Mucosa of descending colon (tissue), 3 donors: ENCODE results near the gene TBC1D14. TPM values are rescaled to one million over a fixed set of nuclear protein-coding genes. Genes with fewer than 3 reads are reported as not detected.
"Not testable (repeated sequence)": the region's sequence is repeated elsewhere in the genome, so short reads cannot be mapped to it uniquely, and the experiment has no call there.

Experiments
- ATAC-seq: fragments of 200-7000 bp; cut with Tn5 transposase; one replicate; pipeline ENCODE4 v1.9.1; 2020; ENCODE audit warnings: mild to moderate bottlenecking, moderate library complexity
- DNase-seq, 3 donors: peaks; one replicate each; pipeline ENCODE4 v3.0.0-alpha.2; 2020
- H3K36me3 ChIP-seq: fragments of 200-600 bp; one replicate; pipeline ENCODE4 v1.8.0; 2021; ENCODE audit warnings: low read depth, mild to moderate bottlenecking
- H3K4me1 ChIP-seq: fragments of 200-600 bp; one replicate; pipeline ENCODE4 v1.8.0; 2021; ENCODE audit warnings: low read depth, mild to moderate bottlenecking
- H3K4me3 ChIP-seq: fragments of 200-600 bp; one replicate; pipeline ENCODE4 v1.8.0; 2021; ENCODE audit warnings: mild to moderate bottlenecking
- H3K9me3 ChIP-seq: fragments of 200-600 bp; one replicate; pipeline ENCODE4 v1.8.0; 2021; ENCODE audit warnings: mild to moderate bottlenecking
- CTCF ChIP-seq: fragments of 200-600 bp; IDR thresholded peaks from one replicate; pipeline ENCODE4 v1.8.0; 2022; ENCODE audit warnings: antibody characterized with exemption, mild to moderate bottlenecking
- intact Hi-C, 2 donors: fragments of 100-400 bp; cut with DNase I in 1 of 2; cut with micrococcal nuclease in 1 of 2; formaldehyde crosslinking; loops; one replicate each; pipeline versions ENCODE4 v1.11.0 to v1.11.1; 2022; cut with DNase I, micrococcal nuclease
- total RNA-seq, 3 donors: library from RNA; stranded (reverse); fragmentation: NEBNext Ultra II Directional in 2 of 3; extraction: Animal tissue kit (Norgen Biotek cat#: 25700) in 2 of 3; gene quantifications; one replicate each; pipeline versions ENCODE4 v1.2.1 to v1.2.4, GENCODE V29; 2021 to 2023
- donor health status: DM: no; HTN: no; CAD: no; lungs with moderate emphysema.
- donor health status: DM: no; HTN: no; CAD: no.
- donor health status: DM: no; HTN: yes; CAD: no.

TBC1D14 gene
- total RNA-seq, 3 donors from 2014 or later, result 51.8 to 70.8 (median 56.2) TPM

- Histone ChIP-seq H3K9me3 (no peaks in the 10 kb centered on the region), H3K4me1 (no peaks in the 10 kb centered on the region), H3K4me3 (no peak overlapping the region), H3K36me3 (no peaks in the 10 kb centered on the region)
- intact Hi-C loops, result loop anchor here in 1 of 2 donors (10.0 kb wide), 1 partner anchor 102 kb away; no protein-coding TSS in a partner anchor
- DNase-seq (no peak), ATAC-seq (no peak)
- no peak for TF ChIP-seq CTCF
Measured at GRCh38 chr4:7076696-7077082, 167.1 kb downstream of the TBC1D14 start.

- H3K4me3 ChIP-seq, result no peak overlapping the region
- intact Hi-C loops, result loop anchor here in 1 of 2 donors (10.0 kb wide), 1 partner anchor 103 kb away; no protein-coding TSS in a partner anchor
- no peak for TF ChIP-seq CTCF
- no peaks in the 10 kb centered on the region for H3K4me1 ChIP-seq
- DNase-seq (no peak), ATAC-seq (no peak)
- H3K36me3 ChIP-seq, result no peaks in the 10 kb centered on the region
- H3K9me3 ChIP-seq, result no peaks in the 10 kb centered on the region
Measured at GRCh38 chr4:7077371-7077770, 167.7 kb downstream of the TBC1D14 start.

GRCh38 chr4:7078025-7078424, 168.4 kb downstream of the TBC1D14 start:
- no peaks in the 10 kb centered on the region for H3K4me1 ChIP-seq
- no peaks in the 10 kb centered on the region for H3K36me3 ChIP-seq
- no peak for ATAC-seq
- intact Hi-C loops, result loop anchor here in 1 of 2 donors (10.0 kb wide), 1 partner anchor 103 kb away; no protein-coding TSS in a partner anchor
- DNase-seq, result no peak
- H3K9me3 ChIP-seq, result no peaks in the 10 kb centered on the region
- no peak overlapping the region for H3K4me3 ChIP-seq
- no peak for TF ChIP-seq CTCF

- not testable (repeated sequence) for H3K36me3 ChIP-seq
- intact Hi-C loops, result loop anchor here in 1 of 2 donors (10.0 kb wide), 1 partner anchor 105 kb away; no protein-coding TSS in a partner anchor
Measured at GRCh38 chr4:7079483-7079882, 169.9 kb downstream of the TBC1D14 start.

GRCh38 chr4:7079909-7080308, 170.3 kb downstream of the TBC1D14 start:
- not testable (repeated sequence) for H3K9me3 ChIP-seq, H3K36me3 ChIP-seq, ATAC-seq, H3K4me1 ChIP-seq, DNase-seq, H3K4me3 ChIP-seq
- intact Hi-C loops, result loop anchor here in 1 of 2 donors (10.0 kb wide), 1 partner anchor 105 kb away; no protein-coding TSS in a partner anchor

More at GRCh38 chr4:7079483-7079882, 169.9 kb downstream of the TBC1D14 start:
- not testable (repeated sequence) for H3K4me3 ChIP-seq, ATAC-seq, H3K9me3 ChIP-seq, DNase-seq, H3K4me1 ChIP-seq

Other genes starting within 250 kb of the TBC1D14 start
- 100 to 1,000 TPM in 1 of 3 donors, 10 to 100 TPM in 2; 15.7 to 189 (median 70.4) TPM for gene S100P, start 215.9 kb upstream of the TBC1D14 start, total RNA-seq
- 10 to 100 TPM; 24.2 to 49.0 (median 31.2) TPM for gene MRFAP1L1, start 200.0 kb upstream of the TBC1D14 start, total RNA-seq
- gene BLOC1S4, start 193.7 kb upstream of the TBC1D14 start, total RNA-seq, result 10 to 100 TPM; 11.8 to 12.8 (median 11.8) TPM
- gene KIAA0232, start 127.1 kb upstream of the TBC1D14 start, total RNA-seq, result 10 to 100 TPM; 31.5 to 47.4 (median 46.6) TPM
- 10 to 100 TPM; 22.2 to 32.7 (median 27.6) TPM for gene TADA2B, start 133.5 kb downstream of the TBC1D14 start, total RNA-seq
- gene GRPEL1, start 158.2 kb downstream of the TBC1D14 start, total RNA-seq, result 10 to 100 TPM; 27.5 to 31.5 (median 28.4) TPM